HG02642 (cell line): ENCODE data around the gene MRGPRX2.

Source experiments
- ATAC-seq: cut with Tn5 transposase; IDR thresholded peaks from one replicate; pipeline ENCODE4 v1.9.1; 2021; ENCODE audit warnings: mild to moderate bottlenecking; ENCODE audit not compliant: unreplicated experiment, poor library complexity

Gene MRGPRX2

GRCh38 chr11:19060629-19061028, at the start of gene MRGPRX2:
Gene MRGPRX2 (minus strand): TSS chr11:19060717. CDS start chr11:19056402, 4,315 bp downstream.
- no peak for ATAC-seq

GRCh38 chr11:19110295-19110694, 49.8 kb upstream of the MRGPRX2 start:
- no peak for ATAC-seq

- no peak for ATAC-seq
These were observed 46.6 kb upstream of the MRGPRX2 start for GRCh38 chr11:19107125-19107524.

- ATAC-seq: no peak
These were observed 44.5 kb upstream of the MRGPRX2 start for GRCh38 chr11:19105011-19105410.

- no peak for ATAC-seq
These were observed 42.0 kb upstream of the MRGPRX2 start for GRCh38 chr11:19102521-19102900.

- ATAC-seq: no peak
These were observed 41.4 kb upstream of the MRGPRX2 start for GRCh38 chr11:19101796-19102520.

GRCh38 chr11:19100885-19101284, 40.4 kb upstream of the MRGPRX2 start:
- ATAC-seq: no peak

GRCh38 chr11:19099093-19099492, 38.6 kb upstream of the MRGPRX2 start:
- ATAC-seq: no peak

- ATAC-seq: no peak
These were observed 34.3 kb upstream of the MRGPRX2 start for GRCh38 chr11:19094859-19095258.

GRCh38 chr11:19093976-19094375, 33.5 kb upstream of the MRGPRX2 start:
- ATAC-seq: no peak

GRCh38 chr11:19092850-19093249, 32.3 kb upstream of the MRGPRX2 start:
- no peak for ATAC-seq

GRCh38 chr11:19092342-19092741, 31.8 kb upstream of the MRGPRX2 start:
- no peak for ATAC-seq

- ATAC-seq: no peak
These were observed 30.8 kb upstream of the MRGPRX2 start for GRCh38 chr11:19091366-19091765.

GRCh38 chr11:19089421-19089820, 28.9 kb upstream of the MRGPRX2 start:
- no peak for ATAC-seq

GRCh38 chr11:19088791-19089190, 28.3 kb upstream of the MRGPRX2 start:
- no peak for ATAC-seq

- no peak for ATAC-seq
These were observed 27.1 kb upstream of the MRGPRX2 start for GRCh38 chr11:19087658-19088057.

- ATAC-seq: no peak
These were observed 24.3 kb upstream of the MRGPRX2 start for GRCh38 chr11:19084661-19085315.

GRCh38 chr11:19083166-19083565, 22.6 kb upstream of the MRGPRX2 start:
- ATAC-seq: no peak

- ATAC-seq: no peak
These were observed 20.1 kb upstream of the MRGPRX2 start for GRCh38 chr11:19080579-19080993.

GRCh38 chr11:19079643-19080440, 19.3 kb upstream of the MRGPRX2 start:
- ATAC-seq: no peak

GRCh38 chr11:19077965-19078364, 17.4 kb upstream of the MRGPRX2 start:
- ATAC-seq: no peak
